Keratinocyte (primary cell): ENCODE results near the gene LRRC2. TPM values are rescaled to one million over a fixed set of nuclear protein-coding genes. Genes with fewer than 3 reads are reported as not detected.

Experiments used
- DNase-seq: peaks from one replicate; pipeline ENCODE4 v3.0.0-alpha.2; 2011; ENCODE audit warnings: low read depth, missing footprints, low spot score
- FAIRE-seq: peaks from 2 replicates; lab custom pipeline; 2011; peaks lifted over from hg19 to GRCh38; lab: Jason Lieb, UNC
- H2AFZ ChIP-seq: 2 replicates; pipeline ENCODE4 v1.6.0; 2012; ENCODE audit warnings: low read length, control low read depth, inconsistent platforms; ENCODE audit not compliant: control insufficient read depth
- H3K27ac ChIP-seq: 2 replicates; pipeline ENCODE4 v1.5.1; 2011; ENCODE audit warnings: low read length; ENCODE audit not compliant: control insufficient read depth, insufficient read depth
- H3K27me3 ChIP-seq: 3 replicates; pipeline ENCODE4 v1.6.0; 2011; ENCODE audit warnings: low read length; ENCODE audit not compliant: control insufficient read depth, insufficient read depth; ENCODE audit errors: extremely low read depth
- H3K36me3 ChIP-seq, 2 experiments: 2 replicates in 1 of 2; 3 replicates in 1 of 2; pipeline ENCODE4 v1.5.1; 2011; ENCODE audit warnings: low read length in 2 of 2, mild to moderate bottlenecking in 1 of 2; ENCODE audit not compliant: control insufficient read depth in 2 of 2, insufficient read depth in 2 of 2; ENCODE audit errors: extremely low read depth in 1 of 2
- H3K4me1 ChIP-seq: 3 replicates; pipeline ENCODE4 v1.5.1; 2011; ENCODE audit warnings: low read length; ENCODE audit not compliant: control insufficient read depth, insufficient read depth; ENCODE audit errors: extremely low read depth
- H3K4me2 ChIP-seq: 3 replicates; pipeline ENCODE4 v1.6.0; 2011; ENCODE audit warnings: low read depth, low read length; ENCODE audit not compliant: control insufficient read depth, insufficient read depth; ENCODE audit errors: extremely low read depth
- H3K4me3 ChIP-seq, 3 experiments: fragments of 200-600 bp in 1 of 3; sonication (generic) in 1 of 3; 2 replicates in 2 of 3; 3 replicates in 1 of 3; pipeline ENCODE4 v1.5.1; 2011 to 2016; ENCODE audit warnings: low read length in 3 of 3, mild to moderate bottlenecking in 3 of 3, control low read depth in 2 of 3, inconsistent platforms in 1 of 3, low read depth in 1 of 3, mixed read lengths in 1 of 3, mixed run types in 1 of 3, moderate library complexity in 1 of 3; ENCODE audit not compliant: control insufficient read depth in 2 of 3, insufficient read depth in 2 of 3; ENCODE audit errors: extremely low read depth in 1 of 3
- H3K79me2 ChIP-seq: 2 replicates; pipeline ENCODE4 v1.6.0; 2012; ENCODE audit warnings: low read length; ENCODE audit not compliant: control insufficient read depth, insufficient read depth
- H3K9ac ChIP-seq: 3 replicates; pipeline ENCODE4 v1.6.0; 2011; ENCODE audit warnings: low read length; ENCODE audit not compliant: control insufficient read depth, insufficient read depth; ENCODE audit errors: extremely low read depth
- H3K9me1 ChIP-seq: 3 replicates; pipeline ENCODE4 v1.6.0; 2011; ENCODE audit warnings: low read length; ENCODE audit not compliant: control insufficient read depth, insufficient read depth; ENCODE audit errors: extremely low read depth
- H3K9me3 ChIP-seq: 2 replicates; pipeline ENCODE4 v1.5.1; 2012; ENCODE audit warnings: low read depth, low read length; ENCODE audit not compliant: control insufficient read depth
- H4K20me1 ChIP-seq: 3 replicates; pipeline ENCODE4 v1.6.0; 2011; ENCODE audit warnings: low read length; ENCODE audit not compliant: control insufficient read depth, insufficient read depth; ENCODE audit errors: extremely low read depth
- EZH2 ChIP-seq: IDR thresholded peaks from one replicate; pipeline ENCODE4 v1.6.1; 2012; ENCODE audit warnings: inconsistent platforms, mild to moderate bottlenecking, low read length, moderate library complexity
- dilution Hi-C: fragments of 300-500 bp; cut with MboI; formaldehyde crosslinking; loops from one replicate; pipeline ENCODE4 v1.7.0; 2020; ENCODE audit warnings: low sequenced_read_pairs; ENCODE audit not compliant: extremely low pct_ligation_motif_present
- polyA plus RNA-seq, 5 experiments: library from polyadenylated mRNA; depleted of rRNA in 3 of 5; stranded (reverse) in 3 of 5; stranded (forward) in 1 of 5; unstranded in 1 of 5; fragments of >200 nt; gene quantifications; 1 replicate in 1 of 5; 2 replicates in 3 of 5; 3 replicates in 1 of 5; pipeline versions ENCODE4 v1.2.1 to v1.2.3, GENCODE V29; 2011 to 2012; ENCODE audit warnings: missing spikeins in 2 of 5, low read depth in 1 of 5, low replicate concordance in 1 of 5
- TF ChIP-seq, protein P1 (sequence below), 3 experiments: IDR thresholded peaks in 1 of 3; conservative IDR thresholded peaks in 1 of 3; optimal IDR thresholded peaks in 1 of 3; 2 replicates in 2 of 3; 3 replicates in 1 of 3; pipeline versions ENCODE3 to v1.5.1; 2011; ENCODE audit warnings: low read length in 3 of 3, mild to moderate bottlenecking in 3 of 3, moderate library complexity in 2 of 3, control low read depth in 1 of 3, inconsistent platforms in 1 of 3; ENCODE audit not compliant: insufficient read depth in 2 of 3; ENCODE audit errors: extremely low read depth in 1 of 3

Gene LRRC2
- polyA plus RNA-seq, 1 donor (not counting 4 experiments of a cell fraction or from before 2014, with no cell fraction given) = 0.51 TPM

DNA sequence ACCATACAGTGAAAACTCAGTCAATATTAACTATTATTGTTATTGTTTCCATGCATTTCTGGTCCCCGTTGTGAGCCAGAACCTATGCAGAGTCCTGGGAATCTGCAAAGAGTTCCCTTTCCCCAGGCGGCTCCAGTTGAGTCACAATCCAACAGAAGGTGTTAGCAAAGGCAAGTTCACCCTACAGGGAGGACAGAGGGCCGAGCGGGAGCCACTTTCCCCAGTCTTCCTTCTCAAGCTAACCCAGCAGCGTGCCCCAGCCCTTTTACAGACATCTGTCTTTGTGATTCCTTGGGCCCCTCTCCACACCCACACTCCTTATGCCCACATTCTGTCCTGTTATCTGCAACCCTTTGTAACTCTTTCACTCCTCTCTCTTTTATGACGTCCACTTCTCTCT, 88.3 kb downstream of the LRRC2 start:
- Histone ChIP-seq H3K27ac (no peak overlapping the region), H3K27me3 (peaks cover 32% of the 10 kb centered on the region), H3K9me1 (no peaks in the 10 kb centered on the region), H2AFZ (no peak overlapping the region), H3K36me3 (no peaks in the 10 kb centered on the region), H3K9ac (no peak overlapping the region), H3K79me2 (no peaks in the 10 kb centered on the region), H3K9me3 (no peaks in the 10 kb centered on the region), H3K4me3 (no peak overlapping the region), H4K20me1 (no peaks in the 10 kb centered on the region), H3K4me1 (peaks cover 1% of the 10 kb centered on the region), H3K4me2 (no peak overlapping the region)
- DNase-seq = no peak
- no peak for FAIRE-seq
- TF ChIP-seq, protein P1, sequence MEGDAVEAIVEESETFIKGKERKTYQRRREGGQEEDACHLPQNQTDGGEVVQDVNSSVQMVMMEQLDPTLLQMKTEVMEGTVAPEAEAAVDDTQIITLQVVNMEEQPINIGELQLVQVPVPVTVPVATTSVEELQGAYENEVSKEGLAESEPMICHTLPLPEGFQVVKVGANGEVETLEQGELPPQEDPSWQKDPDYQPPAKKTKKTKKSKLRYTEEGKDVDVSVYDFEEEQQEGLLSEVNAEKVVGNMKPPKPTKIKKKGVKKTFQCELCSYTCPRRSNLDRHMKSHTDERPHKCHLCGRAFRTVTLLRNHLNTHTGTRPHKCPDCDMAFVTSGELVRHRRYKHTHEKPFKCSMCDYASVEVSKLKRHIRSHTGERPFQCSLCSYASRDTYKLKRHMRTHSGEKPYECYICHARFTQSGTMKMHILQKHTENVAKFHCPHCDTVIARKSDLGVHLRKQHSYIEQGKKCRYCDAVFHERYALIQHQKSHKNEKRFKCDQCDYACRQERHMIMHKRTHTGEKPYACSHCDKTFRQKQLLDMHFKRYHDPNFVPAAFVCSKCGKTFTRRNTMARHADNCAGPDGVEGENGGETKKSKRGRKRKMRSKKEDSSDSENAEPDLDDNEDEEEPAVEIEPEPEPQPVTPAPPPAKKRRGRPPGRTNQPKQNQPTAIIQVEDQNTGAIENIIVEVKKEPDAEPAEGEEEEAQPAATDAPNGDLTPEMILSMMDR (optimal IDR thresholded peaks at IDR 0.05 in 1 of 3, IDR thresholded peaks at IDR 0.05 in 1 of 3, conservative IDR thresholded peaks at IDR 0.05 in 1 of 3; ENCODE audit: extremely low read depth in 1 of 3, insufficient read depth in 2 of 3, low read length in 3 of 3) = no peak
- TF ChIP-seq EZH2 = no peak
- dilution Hi-C loops = loop anchor here (25.0 kb wide), 1 partner anchor 160 kb away; no protein-coding TSS in a partner anchor

DNA sequence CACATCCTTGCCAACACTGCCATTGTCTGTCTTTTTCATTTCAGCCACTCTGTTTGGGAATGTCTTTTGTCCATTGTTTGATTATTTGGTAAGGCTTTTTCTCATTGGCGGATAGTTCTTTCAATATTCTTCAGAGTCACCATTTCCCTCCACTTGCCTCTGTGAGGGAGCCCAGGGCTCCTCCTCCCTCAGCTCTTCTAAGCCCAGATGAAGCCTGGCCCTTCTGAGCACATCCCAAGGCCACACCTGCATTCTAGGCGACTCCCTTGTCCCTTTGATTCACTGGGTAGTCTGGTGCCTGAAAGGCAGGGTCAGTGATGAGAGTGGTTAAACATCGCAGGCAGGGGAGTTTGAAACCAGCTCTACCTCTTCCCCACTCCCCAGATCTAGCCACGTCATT, 89.0 kb downstream of the LRRC2 start:
- Histone ChIP-seq H3K27me3 (peaks cover 36% of the 10 kb centered on the region), H4K20me1 (no peaks in the 10 kb centered on the region), H3K79me2 (no peaks in the 10 kb centered on the region), H2AFZ (no peak overlapping the region), H3K9me3 (no peaks in the 10 kb centered on the region), H3K4me3 (no peak overlapping the region), H3K9me1 (no peaks in the 10 kb centered on the region), H3K36me3 (no peaks in the 10 kb centered on the region), H3K4me1 (no peaks in the 10 kb centered on the region), H3K4me2 (no peak overlapping the region), H3K9ac (no peak overlapping the region), H3K27ac (no peak overlapping the region)
- DNase-seq (no peak), FAIRE-seq (no peak)
- dilution Hi-C loops = loop anchor here (25.0 kb wide), 1 partner anchor 160 kb away; no protein-coding TSS in a partner anchor
- TF ChIP-seq, protein P1 (optimal IDR thresholded peaks at IDR 0.05 in 1 of 3, IDR thresholded peaks at IDR 0.05 in 1 of 3, conservative IDR thresholded peaks at IDR 0.05 in 1 of 3; ENCODE audit: extremely low read depth in 1 of 3, insufficient read depth in 2 of 3, low read length in 3 of 3) = no peak
